ENCODE measurements around the gene HMGB1. TPM values are rescaled to one million over a fixed set of nuclear protein-coding genes. Genes with fewer than 3 reads are reported as not detected.

Gene HMGB1
- total and polyA plus RNA-seq, 4 donors, result 83.9 to 276 (median 195) TPM

DNA sequence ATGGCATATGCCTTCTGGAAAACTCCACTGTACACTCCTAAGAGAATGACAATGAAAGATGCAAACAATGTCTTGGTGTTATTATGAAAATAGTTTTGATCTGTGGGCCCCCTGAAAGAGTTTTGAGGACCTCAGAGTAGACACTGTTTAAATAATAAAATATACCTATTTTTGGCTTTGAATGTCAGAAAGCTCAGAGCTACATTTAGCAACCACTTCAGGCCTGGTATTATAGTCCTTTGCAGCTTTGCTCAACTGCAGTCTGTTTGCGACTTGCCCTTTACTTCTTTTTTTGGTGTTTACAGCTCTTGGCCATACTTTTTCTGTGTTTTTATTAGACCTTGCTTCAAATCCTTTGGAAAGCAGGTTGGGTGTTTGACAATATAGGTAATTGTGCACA is 49.3 kb downstream of the HMGB1 start:
- Histone ChIP-seq H3K4me1 (ENCODE audit: control insufficient read depth in 4 of 4, insufficient read depth in 4 of 4, low read length in 3 of 4) (peaks cover 0 to 6% (median 4%) of the 10 kb centered on the region in 4 donors), H3K36me3 (ENCODE audit: control insufficient read depth in 4 of 4, insufficient read depth in 3 of 4, low read depth in 1 of 4, low read length in 3 of 4) (no peaks in the 10 kb centered on the region), H3K4me3 (ENCODE audit: low read depth in 1 of 3, low read length in 3 of 3) (no peak overlapping the region), H3K27ac (ENCODE audit: low read depth in 1 of 2, low read length in 2 of 2) (no peak overlapping the region), H3K9ac (ENCODE audit: low read depth in 1 of 2, low read length in 2 of 2) (no peak overlapping the region), H3K9me3 (ENCODE audit: control insufficient read depth in 4 of 4, low read length in 3 of 4) (no peaks in the 10 kb centered on the region), H3K27me3 (ENCODE audit: control insufficient read depth in 4 of 4, insufficient read depth in 4 of 4, low read length in 3 of 4) (no peaks in the 10 kb centered on the region)
- TF ChIP-seq FOXA1 (IDR thresholded peaks at IDR 0.05) (no peak), HNF4A (conservative IDR thresholded peaks at IDR 0.05) (no peak), YY1 (IDR thresholded peaks at IDR 0.05) (no peak)
- no peak for DNase-seq (ENCODE audit: low spot score)
- 92% methylated on average over 1 of the region's 1 CpG for WGBS

DNA sequence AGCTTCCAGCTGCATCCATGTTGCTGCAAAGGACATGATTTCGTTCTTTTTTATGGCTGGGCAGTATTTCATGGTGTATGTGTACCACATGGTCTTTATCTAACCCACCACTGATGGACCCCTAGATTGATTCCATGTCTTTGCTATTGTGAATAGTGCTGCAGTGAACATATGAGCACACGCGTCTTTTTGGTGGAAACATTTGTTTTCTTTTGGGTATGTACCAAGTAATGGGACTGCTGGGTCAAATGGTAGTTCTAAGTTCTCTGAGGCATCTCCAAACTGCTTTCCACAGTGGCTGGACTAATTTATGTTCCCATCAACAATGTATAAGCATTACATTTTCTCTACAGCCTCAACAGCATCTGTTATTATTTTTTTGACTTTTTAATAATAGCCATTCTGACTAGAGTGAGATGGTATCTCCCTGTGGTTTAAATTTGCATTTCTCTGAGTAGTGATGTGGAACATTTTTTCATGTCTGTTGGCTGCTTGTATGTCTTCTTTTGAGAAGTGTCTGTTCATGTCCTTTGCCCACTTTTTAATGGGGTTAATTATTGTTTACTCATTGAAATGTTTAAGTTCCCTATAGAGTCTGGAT is 50.2 kb downstream of the HMGB1 start:
- no peak for DNase-seq (ENCODE audit: low spot score)
- Histone ChIP-seq H3K4me3 (ENCODE audit: low read depth in 1 of 3, low read length in 3 of 3) (no peak overlapping the region), H3K27ac (ENCODE audit: low read depth in 1 of 2, low read length in 2 of 2) (no peak overlapping the region), H3K36me3 (ENCODE audit: control insufficient read depth in 4 of 4, insufficient read depth in 3 of 4, low read depth in 1 of 4, low read length in 3 of 4) (no peaks in the 10 kb centered on the region), H3K27me3 (ENCODE audit: control insufficient read depth in 4 of 4, insufficient read depth in 4 of 4, low read length in 3 of 4) (no peaks in the 10 kb centered on the region), H3K9me3 (ENCODE audit: control insufficient read depth in 4 of 4, low read length in 3 of 4) (no peaks in the 10 kb centered on the region), H3K4me1 (ENCODE audit: control insufficient read depth in 4 of 4, insufficient read depth in 4 of 4, low read length in 3 of 4) (no peaks in the 10 kb centered on the region), H3K9ac (ENCODE audit: low read depth in 1 of 2, low read length in 2 of 2) (no peak overlapping the region)
- 88% methylated on average over 3 of the region's 3 CpGs for WGBS
- TF ChIP-seq HNF4G (IDR thresholded peaks at IDR 0.05), result no peak
- TF ChIP-seq FOXA2 (IDR thresholded peaks at IDR 0.05), result no peak
- no peak for TF ChIP-seq JUND (IDR thresholded peaks at IDR 0.05)
- TF ChIP-seq, protein P1, sequence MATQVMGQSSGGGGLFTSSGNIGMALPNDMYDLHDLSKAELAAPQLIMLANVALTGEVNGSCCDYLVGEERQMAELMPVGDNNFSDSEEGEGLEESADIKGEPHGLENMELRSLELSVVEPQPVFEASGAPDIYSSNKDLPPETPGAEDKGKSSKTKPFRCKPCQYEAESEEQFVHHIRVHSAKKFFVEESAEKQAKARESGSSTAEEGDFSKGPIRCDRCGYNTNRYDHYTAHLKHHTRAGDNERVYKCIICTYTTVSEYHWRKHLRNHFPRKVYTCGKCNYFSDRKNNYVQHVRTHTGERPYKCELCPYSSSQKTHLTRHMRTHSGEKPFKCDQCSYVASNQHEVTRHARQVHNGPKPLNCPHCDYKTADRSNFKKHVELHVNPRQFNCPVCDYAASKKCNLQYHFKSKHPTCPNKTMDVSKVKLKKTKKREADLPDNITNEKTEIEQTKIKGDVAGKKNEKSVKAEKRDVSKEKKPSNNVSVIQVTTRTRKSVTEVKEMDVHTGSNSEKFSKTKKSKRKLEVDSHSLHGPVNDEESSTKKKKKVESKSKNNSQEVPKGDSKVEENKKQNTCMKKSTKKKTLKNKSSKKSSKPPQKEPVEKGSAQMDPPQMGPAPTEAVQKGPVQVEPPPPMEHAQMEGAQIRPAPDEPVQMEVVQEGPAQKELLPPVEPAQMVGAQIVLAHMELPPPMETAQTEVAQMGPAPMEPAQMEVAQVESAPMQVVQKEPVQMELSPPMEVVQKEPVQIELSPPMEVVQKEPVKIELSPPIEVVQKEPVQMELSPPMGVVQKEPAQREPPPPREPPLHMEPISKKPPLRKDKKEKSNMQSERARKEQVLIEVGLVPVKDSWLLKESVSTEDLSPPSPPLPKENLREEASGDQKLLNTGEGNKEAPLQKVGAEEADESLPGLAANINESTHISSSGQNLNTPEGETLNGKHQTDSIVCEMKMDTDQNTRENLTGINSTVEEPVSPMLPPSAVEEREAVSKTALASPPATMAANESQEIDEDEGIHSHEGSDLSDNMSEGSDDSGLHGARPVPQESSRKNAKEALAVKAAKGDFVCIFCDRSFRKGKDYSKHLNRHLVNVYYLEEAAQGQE (IDR thresholded peaks at IDR 0.05), result no peak
- no peak for TF ChIP-seq EGR1 (IDR thresholded peaks at IDR 0.05; ENCODE audit: low read depth in 2 of 2)
- no peak for TF ChIP-seq FOXA1 (IDR thresholded peaks at IDR 0.05)
- no peak for TF ChIP-seq HNF4A (conservative IDR thresholded peaks at IDR 0.05)

DNA sequence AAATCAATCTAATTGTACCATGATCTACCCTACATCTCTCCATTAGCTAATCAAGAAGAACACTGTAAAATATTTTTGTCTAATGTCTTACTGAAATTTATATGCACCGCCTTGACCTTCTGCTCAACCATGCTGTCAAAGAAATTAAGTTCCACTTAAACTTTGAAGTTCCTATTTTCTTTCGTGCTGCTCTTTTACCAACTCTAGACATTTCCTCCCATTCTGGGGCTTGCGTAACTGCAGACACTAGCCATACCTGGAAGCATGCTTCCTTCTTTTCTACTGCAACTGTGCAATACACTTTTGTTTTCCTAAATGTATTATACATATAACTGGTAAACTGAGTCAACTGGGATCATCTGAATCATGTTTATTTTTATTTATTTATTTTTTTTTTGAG is 51.9 kb downstream of the HMGB1 start:
- no peak overlapping the region for H3K9ac ChIP-seq (ENCODE audit: low read depth in 1 of 2, low read length in 2 of 2)
- no peaks in the 10 kb centered on the region for H3K27me3 ChIP-seq (ENCODE audit: control insufficient read depth in 4 of 4, insufficient read depth in 4 of 4, low read length in 3 of 4)
- DNase-seq (ENCODE audit: low spot score), result no peak
- no peak overlapping the region for H3K27ac ChIP-seq (ENCODE audit: low read depth in 1 of 2, low read length in 2 of 2)
- TF ChIP-seq RXRA (IDR thresholded peaks at IDR 0.05) (no peak), GABPA (IDR thresholded peaks at IDR 0.05 in 1 of 2, conservative IDR thresholded peaks at IDR 0.05 in 1 of 2) (no peak), JUND (IDR thresholded peaks at IDR 0.05) (no peak)
- H3K36me3 ChIP-seq (ENCODE audit: control insufficient read depth in 4 of 4, insufficient read depth in 3 of 4, low read depth in 1 of 4, low read length in 3 of 4), result no peaks in the 10 kb centered on the region
- WGBS, result 59% methylated on average over 3 of the region's 3 CpGs
- peaks cover 0 to 1% (median 0%) of the 10 kb centered on the region in 4 donors for H3K4me1 ChIP-seq (ENCODE audit: control insufficient read depth in 4 of 4, insufficient read depth in 4 of 4, low read length in 3 of 4)
- H3K9me3 ChIP-seq (ENCODE audit: control insufficient read depth in 4 of 4, low read length in 3 of 4), result no peaks in the 10 kb centered on the region
- no peak overlapping the region for H3K4me3 ChIP-seq (ENCODE audit: low read depth in 1 of 3, low read length in 3 of 3)

DNA sequence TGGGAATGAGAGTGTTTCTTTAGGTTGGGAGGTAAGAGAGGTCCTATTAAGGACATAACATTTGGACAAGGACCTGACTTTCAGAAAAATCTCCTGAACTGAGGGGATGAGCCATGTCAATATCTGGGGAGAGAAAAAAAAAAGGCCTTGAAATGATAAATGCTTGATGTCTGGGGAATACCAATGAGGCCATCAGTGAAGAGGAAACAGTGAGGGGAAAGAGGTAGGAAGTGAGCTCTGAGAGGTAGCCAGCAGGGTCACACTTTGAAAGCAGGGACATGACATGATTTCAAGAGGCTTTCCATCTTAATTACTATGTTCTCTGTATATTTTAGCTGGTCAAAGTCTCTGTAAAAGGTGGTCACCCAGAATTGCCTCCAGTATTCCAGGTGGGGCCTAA is 53.4 kb downstream of the HMGB1 start:
- no peaks in the 10 kb centered on the region for H3K36me3 ChIP-seq (ENCODE audit: control insufficient read depth in 4 of 4, insufficient read depth in 3 of 4, low read depth in 1 of 4, low read length in 3 of 4)
- TF ChIP-seq RXRA (IDR thresholded peaks at IDR 0.05), result no peak
- peaks cover 0 to 9% (median 5%) of the 10 kb centered on the region in 4 donors for H3K4me1 ChIP-seq (ENCODE audit: control insufficient read depth in 4 of 4, insufficient read depth in 4 of 4, low read length in 3 of 4)
- H3K27ac ChIP-seq (ENCODE audit: low read depth in 1 of 2, low read length in 2 of 2), result no peak overlapping the region
- no peaks in the 10 kb centered on the region for H3K27me3 ChIP-seq (ENCODE audit: control insufficient read depth in 4 of 4, insufficient read depth in 4 of 4, low read length in 3 of 4)
- DNase-seq (ENCODE audit: low spot score), result no peak
- no peak overlapping the region for H3K9ac ChIP-seq (ENCODE audit: low read depth in 1 of 2, low read length in 2 of 2)
- no peak overlapping the region for H3K4me3 ChIP-seq (ENCODE audit: low read depth in 1 of 3, low read length in 3 of 3)
- no peaks in the 10 kb centered on the region for H3K9me3 ChIP-seq (ENCODE audit: control insufficient read depth in 4 of 4, low read length in 3 of 4)

Measured in liver (tissue), 9 donors.